ENCODE data around the gene WRAP73.

Gene WRAP73

DNA sequence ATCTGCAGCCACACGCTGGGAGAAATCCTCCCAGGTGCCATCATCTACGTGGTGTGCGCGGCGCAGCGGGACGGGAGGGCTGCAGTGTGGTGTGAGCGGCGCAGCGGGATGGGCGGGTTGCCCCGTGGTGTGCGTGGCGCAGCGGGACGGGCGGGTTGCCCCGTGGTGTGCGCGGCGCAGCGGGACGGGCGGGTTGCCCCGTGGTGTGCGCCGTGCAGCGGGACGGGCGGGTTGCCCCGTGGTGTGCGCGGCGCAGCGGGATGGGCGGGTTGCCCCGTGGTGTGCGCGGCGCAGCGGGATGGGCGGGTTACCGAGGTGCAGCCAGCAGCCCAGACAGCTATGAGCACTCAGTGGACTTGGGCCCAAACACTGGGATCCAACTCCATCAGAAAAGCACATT, 4.7 kb downstream of the WRAP73 start:
- no peak for DNase-seq (ENCODE audit: low read depth)
- no peak for TF ChIP-seq CTCF (conservative IDR thresholded peaks at IDR 0.05; ENCODE audit: low read length)
- no peak overlapping the region for H3K4me3 ChIP-seq (ENCODE audit: low read length)

- H3K4me3 ChIP-seq (ENCODE audit: low read length) = no peak overlapping the region
- no peak for TF ChIP-seq CTCF (conservative IDR thresholded peaks at IDR 0.05; ENCODE audit: low read length)
- DNase-seq (ENCODE audit: low read depth) = no peak
These were observed 5.6 kb downstream of the WRAP73 start for GRCh38 chr1:3644273-3644672.

DNA sequence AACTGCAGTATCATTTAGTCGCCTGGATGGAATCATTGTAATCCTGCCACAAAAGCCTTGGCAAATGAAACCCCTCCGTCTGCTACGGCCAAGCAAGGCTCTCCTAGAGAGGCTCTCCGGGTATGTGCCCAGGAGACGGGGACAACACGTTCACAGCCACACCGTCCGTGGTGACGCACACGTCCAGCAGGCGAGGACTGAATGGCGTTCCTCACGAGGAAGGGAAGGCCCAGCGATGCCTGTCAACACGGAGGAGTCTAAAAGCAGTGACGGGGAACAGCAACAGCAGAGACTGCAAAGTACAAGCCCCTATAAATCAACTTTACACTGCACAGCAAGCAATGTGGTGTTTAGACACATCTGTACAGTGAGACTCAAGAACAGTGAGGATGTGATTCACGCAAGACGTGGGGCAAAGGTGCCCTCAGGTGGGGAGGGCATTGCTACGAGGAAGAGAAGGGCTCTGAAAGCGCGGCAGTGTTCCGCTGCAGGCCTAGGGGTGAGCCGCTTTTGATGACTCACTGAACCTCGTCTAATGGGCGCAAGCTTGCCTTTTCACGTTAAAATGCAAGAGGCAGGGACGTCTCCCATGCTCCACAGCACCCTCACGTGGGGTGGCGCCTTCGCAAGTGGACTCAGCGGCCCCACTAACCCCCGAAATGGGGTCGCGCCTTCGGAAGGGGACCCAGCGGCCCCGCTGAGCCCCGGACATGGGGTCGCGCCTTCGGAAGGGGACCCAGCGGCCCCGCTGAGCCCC, 6.8 kb downstream of the WRAP73 start:
- H3K4me3 ChIP-seq (ENCODE audit: low read length) = no peak overlapping the region
- no peak for TF ChIP-seq CTCF (conservative IDR thresholded peaks at IDR 0.05; ENCODE audit: low read length)
- DNase-seq (ENCODE audit: low read depth) = no peak

DNA sequence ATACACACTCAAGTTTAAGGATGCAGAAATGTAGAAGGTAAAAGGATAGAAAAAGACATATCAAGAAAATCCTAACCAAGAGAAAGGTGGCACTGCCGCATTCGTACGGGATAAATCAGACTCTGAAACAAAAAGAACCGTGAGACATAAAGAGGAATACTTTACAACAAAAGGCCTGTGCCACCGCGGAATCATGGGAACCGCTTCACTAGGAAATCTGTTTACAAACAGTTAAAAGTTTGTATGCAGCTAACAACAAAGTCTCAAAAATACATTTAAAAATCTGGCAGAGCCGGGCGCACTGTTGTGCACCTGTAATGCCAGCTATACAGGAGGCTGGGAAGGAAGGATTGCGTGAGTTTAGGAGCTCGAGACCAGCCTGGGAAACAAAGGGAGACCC, 8.1 kb downstream of the WRAP73 start:
- TF ChIP-seq CTCF (conservative IDR thresholded peaks at IDR 0.05; ENCODE audit: low read length) = no peak
- DNase-seq (ENCODE audit: low read depth) = no peak
- no peak overlapping the region for H3K4me3 ChIP-seq (ENCODE audit: low read length)

DNA sequence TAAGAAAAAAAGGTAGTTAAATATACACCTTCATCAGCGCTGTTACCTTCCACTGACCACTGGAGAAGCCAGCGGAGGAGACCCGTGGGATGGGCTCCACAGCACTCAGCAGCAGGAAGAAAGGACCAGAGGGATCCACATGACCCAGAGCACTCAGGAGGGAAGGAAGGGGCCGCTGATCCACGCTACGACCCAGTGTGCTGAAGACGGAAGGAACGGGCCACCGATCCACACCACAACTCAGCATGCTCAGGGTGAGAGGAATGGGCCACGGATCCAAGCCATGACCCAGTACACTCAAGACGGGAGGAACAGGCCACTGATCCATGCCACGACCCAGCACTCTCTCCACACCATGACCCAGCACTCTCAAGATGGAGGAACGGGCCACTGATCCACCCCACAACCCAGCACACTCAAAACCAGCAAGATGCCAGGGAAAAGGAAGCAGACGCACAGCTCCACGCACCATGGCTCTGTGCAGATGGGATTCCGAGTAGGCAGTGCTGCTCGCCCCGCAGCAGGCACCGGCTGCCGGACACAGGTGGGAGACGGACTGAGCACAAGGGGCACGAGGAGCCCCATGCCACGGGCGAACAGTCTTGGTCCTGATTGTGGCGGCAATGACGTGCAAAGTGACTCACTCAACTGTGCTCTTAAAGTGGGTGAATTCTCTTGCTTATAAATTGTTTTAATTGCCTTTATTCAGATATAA, 8.7 kb downstream of the WRAP73 start:
- no peak overlapping the region for H3K4me3 ChIP-seq (ENCODE audit: low read length)
- TF ChIP-seq CTCF (conservative IDR thresholded peaks at IDR 0.05; ENCODE audit: low read length) = no peak
- DNase-seq (ENCODE audit: low read depth) = no peak

DNA sequence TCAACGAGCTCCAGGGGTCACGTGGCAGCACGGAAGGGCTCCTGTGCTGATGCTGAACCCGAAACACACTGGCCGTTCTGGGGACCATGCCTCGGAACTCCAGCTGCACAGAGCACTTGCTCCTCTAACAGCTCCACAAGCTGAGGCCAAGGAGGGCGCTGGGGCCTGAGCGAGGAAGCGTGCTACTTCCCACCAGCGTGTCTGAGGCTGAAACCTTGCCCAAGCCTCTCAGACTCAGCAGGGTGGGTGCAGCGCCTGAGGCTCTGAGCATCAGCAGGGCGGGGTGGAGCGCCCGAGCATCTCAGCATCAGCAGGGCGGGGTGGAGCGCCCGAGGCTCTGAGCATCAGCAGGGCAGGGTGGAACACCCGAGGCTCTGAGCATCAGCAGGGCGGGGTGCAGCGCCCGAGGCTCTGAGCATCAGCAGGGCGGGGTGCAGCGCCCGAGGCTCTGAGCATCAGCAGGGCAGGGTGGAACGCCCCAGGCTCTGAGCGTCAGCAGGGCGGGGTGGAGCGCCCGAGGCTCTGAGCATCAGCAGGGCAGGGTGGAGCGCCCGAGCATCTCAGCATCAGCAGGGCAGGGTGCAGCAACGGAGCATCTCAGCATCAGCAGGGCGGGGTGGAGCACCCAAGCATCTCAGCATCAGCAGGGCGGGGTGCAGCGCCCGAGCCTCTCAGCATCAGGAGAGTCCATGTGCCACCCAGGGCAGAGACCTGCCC, 9.6 kb downstream of the WRAP73 start:
- DNase-seq (ENCODE audit: low read depth) = no peak
- H3K4me3 ChIP-seq (ENCODE audit: low read length) = no peak overlapping the region
- no peak for TF ChIP-seq CTCF (conservative IDR thresholded peaks at IDR 0.05; ENCODE audit: low read length)
